ENCODE measurements around the gene GRIN3A. TPM values are rescaled to one million over a fixed set of nuclear protein-coding genes. Genes with fewer than 3 reads are reported as not detected.

Gene GRIN3A
- total and polyA plus RNA-seq, 5 donors: 0.09 to 0.31 (median 0.19) TPM; not detected in 1

Other genes starting within 250 kb of the GRIN3A start
- gene RNF20, start 204.8 kb downstream of the GRIN3A start, total RNA-seq: 10 to 100 TPM; 49.1 to 59.5 (median 51.6) TPM
- 17.9 TPM for gene RNF20, start 204.8 kb downstream of the GRIN3A start, polyA plus RNA-seq
- not detected for gene PPP3R2, start 143.7 kb downstream of the GRIN3A start, total RNA-seq
- not detected for gene PPP3R2, start 143.7 kb downstream of the GRIN3A start, polyA plus RNA-seq

Measured in right cardiac atrium (tissue), 5 donors.